ENCODE results near the gene CSNK1A1L. TPM values are rescaled to one million over a fixed set of nuclear protein-coding genes. Genes with fewer than 3 reads are reported as not detected.

CSNK1A1L gene
- total RNA-seq, 1 experiment from 2014 or later, result not detected

- TF ChIP-seq ZFX (IDR thresholded peaks at IDR 0.05) (no peak), EGR1 (IDR thresholded peaks at IDR 0.05; ENCODE audit: low read depth) (no peak), MAX (IDR thresholded peaks at IDR 0.05) (no peak), CBX3 (IDR thresholded peaks at IDR 0.05; ENCODE audit: low read depth) (no peak), JUND (IDR thresholded peaks at IDR 0.05) (no peak)
- no peaks in the 10 kb centered on the region for H3K9me3 ChIP-seq (ENCODE audit: control insufficient read depth in 1 of 2, insufficient read depth in 1 of 2, low read depth in 1 of 2, low read length in 2 of 2)
- ChIA-PET POLR2A (no interaction called here), RAD21 (ENCODE audit: low non-redundant PET in 1 of 2, low total read pairs in 2 of 2, uncharacterized antibody in 2 of 2, unreplicated experiment in 2 of 2) (no interaction called here), CTCF (no interaction called here)
- DNase-seq (ENCODE audit: low read depth, low spot score), result no peak
- H3K27ac ChIP-seq (ENCODE audit: low read depth, low read length), result no peak overlapping the region
- H4K20me1 ChIP-seq (ENCODE audit: insufficient read depth), result no peaks in the 10 kb centered on the region
- intact Hi-C loops (cut with micrococcal nuclease), result loop anchor here (5.0 kb wide), 1 partner anchor 58 kb away; the partner anchor contains the start of gene EXOSC8
- no peaks in the 10 kb centered on the region for H3K36me3 ChIP-seq (ENCODE audit: control insufficient read depth in 1 of 2, insufficient read depth in 2 of 2, low read length in 2 of 2)
- H2AFZ ChIP-seq (ENCODE audit: low read depth, low read length, poor library complexity, severe bottlenecking), result peak overlapping the region; percentile 24
- H3K4me2 ChIP-seq (ENCODE audit: low read length), result peak overlapping the region; percentile 87
- H3K9me2 ChIP-seq (ENCODE audit: insufficient read depth), result no peaks in the 10 kb centered on the region
- no TSS peak for BruUV-seq (replicated peaks)
- H3K4me1 ChIP-seq (ENCODE audit: control insufficient read depth in 1 of 2, insufficient read depth in 2 of 2, low read length in 2 of 2), result peaks cover 6 to 14% of the 10 kb centered on the region in 2 experiments; a peak in 3 of 4 replicates
- no peaks in the 10 kb centered on the region for H3K27me3 ChIP-seq (ENCODE audit: insufficient read depth, low read length)
- H3K4me3 ChIP-seq (replicated peaks in 1 of 2; ENCODE audit: low read depth in 1 of 2, low read length in 2 of 2), result peak overlapping the region; percentile 89 to 99
- ATAC-seq, result peak; percentile 10
- peaks cover 31% of the 10 kb centered on the region for H3K79me2 ChIP-seq (ENCODE audit: insufficient read depth, low read length)
- peak overlapping the region; percentile 92 for H3K9ac ChIP-seq (ENCODE audit: low read length)
These were observed 45.6 kb downstream of the CSNK1A1L start for GRCh38 chr13:37059848-37060192.

DNA sequence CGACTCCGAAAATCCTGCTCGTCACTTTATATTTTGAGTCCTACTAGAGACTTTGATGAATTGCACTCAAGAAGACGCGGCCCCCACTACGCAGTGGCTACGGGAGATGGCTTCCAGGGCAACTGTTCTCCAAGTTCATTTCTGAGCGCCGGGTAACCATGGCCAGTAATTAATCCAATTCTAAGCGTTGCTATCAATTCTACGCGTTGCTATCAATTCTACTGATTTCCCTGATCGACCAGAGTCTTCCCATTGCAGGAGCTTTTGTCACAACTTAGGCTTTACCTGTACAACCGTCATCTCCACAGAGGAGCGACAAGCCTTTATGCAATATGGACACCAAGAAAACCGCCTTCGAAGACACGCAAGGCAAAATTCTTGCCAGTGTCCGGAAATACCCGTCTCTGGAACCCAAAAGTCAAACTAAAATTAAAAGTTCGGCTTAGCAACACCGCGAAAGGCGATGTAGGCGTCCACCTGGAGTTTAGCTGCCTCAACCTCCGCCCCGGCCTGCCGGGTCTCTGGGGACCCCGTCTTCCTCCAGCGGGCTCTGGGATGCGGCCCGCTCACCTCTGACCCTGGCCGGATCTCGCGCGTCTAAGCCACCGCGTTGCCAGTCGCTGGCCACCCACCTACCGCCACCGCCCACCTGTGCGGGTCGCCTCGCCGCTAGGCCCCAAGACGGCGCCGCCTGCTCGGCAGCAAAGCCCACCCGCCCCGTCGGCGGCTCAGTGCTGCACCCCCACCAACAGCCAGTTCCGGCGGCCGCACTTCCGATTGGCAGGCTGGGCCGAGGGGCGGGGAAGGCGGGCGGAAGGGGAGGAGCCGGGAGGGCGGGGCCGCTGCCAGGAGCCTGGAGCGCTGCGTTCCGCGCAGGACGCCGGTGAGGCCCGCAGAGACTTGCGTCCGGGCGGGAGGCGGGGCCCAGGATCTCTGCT lies 46.3 kb downstream of the CSNK1A1L start, which contains the start of gene SUPT20H:
TSS of gene SUPT20H (minus strand) at position 779 of the 938 bp plus-strand sequence. CDS start 8,198 bp downstream, outside the sequence.
- ChIA-PET RAD21 (ENCODE audit: low non-redundant PET in 1 of 2, low total read pairs in 2 of 2, uncharacterized antibody in 2 of 2, unreplicated experiment in 2 of 2) (no interaction called here), POLR2A (no interaction called here), CTCF (no interaction called here)
- Histone ChIP-seq H3K27ac (ENCODE audit: low read depth, low read length) (peak within 1 kb of the TSS; percentile 66), H3K9me2 (ENCODE audit: insufficient read depth) (no peaks in the 10 kb centered on the region), H3K9me3 (ENCODE audit: control insufficient read depth in 1 of 2, insufficient read depth in 1 of 2, low read depth in 1 of 2, low read length in 2 of 2) (no peaks in the 10 kb centered on the region), H3K79me2 (ENCODE audit: insufficient read depth, low read length) (peaks cover 31% of the 10 kb centered on the region), H4K20me1 (ENCODE audit: insufficient read depth) (no peaks in the 10 kb centered on the region), H2AFZ (ENCODE audit: low read depth, low read length, poor library complexity, severe bottlenecking) (peak within 1 kb of the TSS; percentile 24), H3K36me3 (ENCODE audit: control insufficient read depth in 1 of 2, insufficient read depth in 2 of 2, low read length in 2 of 2) (no peaks in the 10 kb centered on the region), H3K4me3 (replicated peaks in 1 of 2; ENCODE audit: low read depth in 1 of 2, low read length in 2 of 2) (peak within 1 kb of the TSS; percentile 89 to 99), H3K27me3 (ENCODE audit: insufficient read depth, low read length) (no peaks in the 10 kb centered on the region), H3K4me2 (ENCODE audit: low read length) (peak within 1 kb of the TSS; percentile 87), H3K9ac (ENCODE audit: low read length) (peak within 1 kb of the TSS; percentile 92), H3K4me1 (ENCODE audit: control insufficient read depth in 1 of 2, insufficient read depth in 2 of 2, low read length in 2 of 2) (peaks cover 6 to 14% of the 10 kb centered on the region in 2 experiments; a peak in 3 of 4 replicates)
- DNase-seq (ENCODE audit: low read depth, low spot score), result peak; percentile 71
- peak; percentile 97 for ATAC-seq
- BruUV-seq (replicated peaks), result TSS peak; percentile 70
- intact Hi-C loops (cut with micrococcal nuclease), result loop anchor here (5.0 kb wide), 1 partner anchor 57 kb away; the partner anchor contains the start of gene EXOSC8
- TF ChIP-seq POLR2AphosphoS5 (IDR thresholded peaks at IDR 0.05; ENCODE audit: low read depth, low read length), result peak; percentile 72
- no peak for TF ChIP-seq ZBTB33 (IDR thresholded peaks at IDR 0.05; ENCODE audit: extremely low read depth, insufficient replicate concordance, low read length)
- no peak for TF ChIP-seq POLR2A (IDR thresholded peaks at IDR 0.05; ENCODE audit: borderline replicate concordance, extremely low read depth, insufficient read depth, insufficient read length)
- TF ChIP-seq CEBPB (IDR thresholded peaks at IDR 0.05; ENCODE audit: low read depth), result no peak
- no peak for TF ChIP-seq YY1 (IDR thresholded peaks at IDR 0.05; ENCODE audit: extremely low read depth, insufficient replicate concordance, low read depth, low read length)
- TF ChIP-seq ELF1 (IDR thresholded peaks at IDR 0.05; ENCODE audit: borderline replicate concordance, low read depth), result peak; percentile 47
- TF ChIP-seq, protein P1, sequence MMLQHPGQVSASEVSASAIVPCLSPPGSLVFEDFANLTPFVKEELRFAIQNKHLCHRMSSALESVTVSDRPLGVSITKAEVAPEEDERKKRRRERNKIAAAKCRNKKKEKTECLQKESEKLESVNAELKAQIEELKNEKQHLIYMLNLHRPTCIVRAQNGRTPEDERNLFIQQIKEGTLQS (IDR thresholded peaks at IDR 0.05), result no peak
- TF ChIP-seq SP1 (IDR thresholded peaks at IDR 0.05; ENCODE audit: low read depth), result peak; percentile 39; the same call in 1 of the 2 replicates
- peak; percentile 90 for TF ChIP-seq ZFX (IDR thresholded peaks at IDR 0.05)
- TF ChIP-seq SRF (IDR thresholded peaks at IDR 0.05; ENCODE audit: low read depth), result no peak
- no peak for TF ChIP-seq TCF7L2 (IDR thresholded peaks at IDR 0.05; ENCODE audit: borderline replicate concordance, extremely low read depth, insufficient read depth, insufficient read length)
- TF ChIP-seq CBX3 (IDR thresholded peaks at IDR 0.05; ENCODE audit: low read depth), result 0 out of 2 replicates have a peak, but pooled peaks have one; percentile 32
- TF ChIP-seq RAD21 (IDR thresholded peaks at IDR 0.05; ENCODE audit: low read depth), result no peak
- peak; percentile 55; the same call in 1 of the 2 replicates for TF ChIP-seq MAX (IDR thresholded peaks at IDR 0.05)
